HG02943 (cell line): ENCODE results near the gene GSE1.
"Not testable (repeated sequence)": the region's sequence is repeated elsewhere in the genome, so short reads cannot be mapped to it uniquely, and the experiment has no call there.

Experiments
- ATAC-seq: cut with Tn5 transposase; IDR thresholded peaks from one replicate; pipeline ENCODE4 v1.9.1; 2021; ENCODE audit warnings: mild to moderate bottlenecking, low read depth, moderate library complexity; ENCODE audit not compliant: unreplicated experiment

GSE1 gene

DNA sequence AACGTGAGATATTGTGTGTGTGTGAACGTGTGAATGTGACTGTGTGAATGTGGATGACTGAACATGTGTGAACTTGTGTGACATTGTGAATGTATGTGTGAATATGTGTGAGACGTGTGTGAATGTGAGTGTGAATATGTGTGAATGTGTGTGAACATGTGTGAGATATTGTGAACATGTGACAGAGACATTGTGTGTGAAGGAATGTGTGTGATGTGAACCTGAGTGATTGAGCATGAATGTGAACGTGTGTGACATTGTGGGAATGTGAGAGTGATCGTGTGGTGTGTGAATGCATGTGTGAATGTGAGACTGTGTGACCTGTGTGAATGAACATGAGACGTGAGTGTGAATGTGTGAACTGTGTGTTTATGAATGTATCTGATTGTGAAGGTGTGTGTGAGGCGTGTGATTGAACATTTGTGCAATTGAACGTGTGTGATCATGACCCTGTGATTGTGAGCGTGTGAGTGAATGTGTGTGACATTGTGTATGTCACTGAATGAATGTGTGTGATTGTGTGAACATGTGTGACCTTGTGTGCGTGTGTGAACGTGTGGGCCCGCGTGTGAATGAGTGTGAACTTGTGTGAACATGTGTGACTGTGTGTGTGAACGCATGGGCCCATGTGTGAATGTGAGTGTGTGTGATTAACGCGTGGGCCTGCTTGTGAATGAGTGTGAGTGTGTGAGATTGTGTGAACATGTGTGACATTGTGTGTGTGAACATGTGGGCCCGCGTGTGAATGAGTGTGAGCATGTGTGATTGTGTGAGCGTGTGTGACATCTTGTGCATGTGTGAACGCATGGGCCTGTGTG is 23.2 kb upstream of the GSE1 start:
- no peak for ATAC-seq

DNA sequence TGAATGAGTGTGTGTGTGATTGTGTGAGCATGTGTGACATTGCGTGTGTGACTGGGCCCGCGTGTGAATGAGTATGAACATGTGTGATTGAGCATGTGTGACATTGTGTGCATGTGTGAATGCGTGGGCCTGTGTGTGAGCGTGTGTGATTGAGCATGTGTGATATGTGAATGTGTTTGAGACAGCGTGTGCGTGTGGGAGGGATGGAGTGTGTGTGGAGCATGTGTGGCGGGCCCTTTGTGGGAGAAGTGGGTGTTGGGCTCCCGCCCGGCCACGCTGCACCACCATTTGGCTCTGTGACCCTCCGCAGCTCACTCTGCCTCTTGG is 22.7 kb upstream of the GSE1 start:
- no peak for ATAC-seq

DNA sequence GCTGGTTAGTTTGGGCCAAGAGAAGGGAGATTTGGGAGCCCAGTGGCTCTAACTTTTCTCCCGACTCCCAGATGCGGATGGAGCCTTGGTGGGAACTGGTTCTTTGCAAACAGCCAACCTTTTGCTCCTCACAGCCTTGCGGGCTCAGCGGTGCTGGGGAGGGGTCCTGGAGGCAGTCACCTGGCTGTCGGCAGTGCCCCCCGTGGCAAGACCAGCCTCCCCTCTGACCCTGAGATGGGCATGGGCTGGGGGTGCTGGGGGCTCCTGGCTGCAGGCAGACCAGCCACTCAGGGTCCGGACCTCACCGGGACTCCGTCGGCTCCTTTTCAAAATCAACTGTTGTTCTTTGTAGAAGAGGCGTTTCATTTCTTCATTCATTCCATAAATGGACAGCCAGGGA is 21.7 kb upstream of the GSE1 start:
- no peak for ATAC-seq

- ATAC-seq: not testable (repeated sequence)
Observed at GRCh38 chr16:85592277-85592676, 20.8 kb upstream of the GSE1 start.

DNA sequence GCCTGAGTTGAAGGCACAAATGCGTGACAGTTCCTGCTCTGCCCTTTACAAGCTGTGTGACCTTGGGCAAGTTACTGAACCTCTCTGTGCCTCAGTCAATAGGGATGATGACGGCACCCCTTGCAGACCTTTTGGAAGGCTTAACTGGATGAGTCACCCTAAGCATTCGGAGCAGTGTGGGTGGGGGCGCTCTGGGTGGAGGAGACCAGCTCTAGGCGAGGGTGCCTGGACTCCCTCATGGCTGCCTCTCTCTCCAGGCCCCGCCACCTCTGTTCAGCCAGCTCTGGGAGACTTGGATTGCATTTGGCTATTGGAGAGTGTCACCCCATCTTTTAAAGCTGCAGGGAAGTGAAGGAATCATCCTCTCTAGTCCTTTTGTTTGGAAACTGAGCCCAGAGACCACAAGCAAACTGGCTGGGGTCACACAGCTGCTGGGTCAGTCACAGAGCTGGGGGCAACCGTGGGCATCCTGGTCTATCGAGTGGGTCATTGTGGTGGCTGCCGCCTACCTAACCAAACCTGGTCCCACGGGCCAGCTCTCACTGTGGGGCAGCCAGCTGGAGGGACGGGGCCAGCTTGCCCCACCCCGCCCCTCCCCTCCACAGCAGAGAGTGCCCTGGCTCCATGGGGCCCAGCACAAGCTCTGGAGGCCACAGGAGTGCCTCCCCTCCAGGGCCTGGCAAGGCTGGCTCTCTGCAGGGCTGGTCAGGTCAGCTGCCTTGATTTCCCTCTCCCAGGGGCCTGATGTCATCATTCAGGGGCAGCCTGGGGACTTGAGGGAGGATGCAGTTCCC is 20.2 kb upstream of the GSE1 start:
- ATAC-seq: no peak

- ATAC-seq: no peak
Observed at GRCh38 chr16:85593494-85594221, 19.5 kb upstream of the GSE1 start.

DNA sequence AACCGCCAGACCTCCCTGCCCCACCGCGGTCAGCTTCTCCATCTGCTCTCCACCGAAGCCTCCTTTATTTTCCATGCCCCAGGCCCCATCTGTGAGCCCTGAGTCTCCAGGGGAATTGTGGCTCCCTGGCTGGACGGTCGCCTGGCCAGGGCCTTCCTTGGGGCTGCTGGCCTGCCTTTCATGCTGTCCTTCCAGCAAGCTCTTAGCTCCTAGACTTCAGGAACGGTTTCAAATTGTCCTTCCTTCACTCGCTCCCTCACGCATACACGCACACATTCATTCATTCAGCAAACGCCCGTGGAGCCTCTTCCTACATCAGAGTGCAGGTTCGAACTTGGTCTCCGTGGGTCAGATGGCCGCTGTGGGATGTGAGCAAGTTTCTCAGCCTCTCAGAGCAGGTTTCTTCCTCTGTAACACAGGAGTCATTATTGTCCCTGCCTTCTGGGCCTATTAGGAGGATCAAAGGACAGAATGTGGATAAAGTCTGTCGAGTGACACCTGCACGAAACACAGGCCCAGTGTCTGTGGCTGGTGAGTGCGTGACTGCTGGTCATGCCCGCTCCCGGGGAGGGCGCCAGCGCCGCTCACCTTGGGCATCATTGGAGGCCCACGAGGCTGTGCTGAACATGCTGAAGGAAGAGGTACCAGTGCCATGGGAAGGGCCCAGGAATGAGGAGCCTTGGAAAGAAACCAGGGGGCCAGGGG is 18.7 kb upstream of the GSE1 start:
- no peak for ATAC-seq

DNA sequence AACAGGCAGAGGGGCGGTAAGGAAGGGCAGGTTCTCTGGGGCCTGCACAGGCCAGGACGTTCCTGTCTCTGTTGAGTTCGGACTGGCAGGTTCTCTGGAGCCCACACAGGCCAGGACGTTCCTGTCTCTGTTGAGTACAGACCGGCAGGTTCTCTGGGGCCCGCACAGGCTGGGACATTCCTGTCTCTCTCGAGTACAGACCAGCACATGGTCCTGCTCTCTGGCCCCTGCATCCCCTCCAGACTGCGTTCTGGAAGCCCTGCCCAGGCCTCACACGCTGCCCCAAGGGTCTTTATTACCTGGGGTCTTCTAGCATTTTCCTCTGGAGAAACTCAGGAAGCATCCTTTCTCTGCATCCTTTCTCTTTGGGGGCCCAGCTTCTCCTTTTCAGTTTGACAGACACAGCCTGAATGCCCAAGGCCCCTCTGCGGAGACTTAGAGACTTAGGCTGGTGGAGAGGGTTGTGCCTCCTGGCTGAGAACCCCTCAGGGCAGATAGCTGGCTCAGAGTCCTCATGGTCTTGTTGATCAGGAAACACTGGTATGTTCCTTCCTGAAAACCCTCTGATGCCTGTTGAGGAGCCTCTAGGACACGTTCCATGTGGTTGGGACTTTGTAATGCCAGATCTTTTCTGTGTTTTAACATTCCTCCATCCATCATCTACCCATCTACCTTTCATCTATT is 18.0 kb upstream of the GSE1 start:
- no peak for ATAC-seq

DNA sequence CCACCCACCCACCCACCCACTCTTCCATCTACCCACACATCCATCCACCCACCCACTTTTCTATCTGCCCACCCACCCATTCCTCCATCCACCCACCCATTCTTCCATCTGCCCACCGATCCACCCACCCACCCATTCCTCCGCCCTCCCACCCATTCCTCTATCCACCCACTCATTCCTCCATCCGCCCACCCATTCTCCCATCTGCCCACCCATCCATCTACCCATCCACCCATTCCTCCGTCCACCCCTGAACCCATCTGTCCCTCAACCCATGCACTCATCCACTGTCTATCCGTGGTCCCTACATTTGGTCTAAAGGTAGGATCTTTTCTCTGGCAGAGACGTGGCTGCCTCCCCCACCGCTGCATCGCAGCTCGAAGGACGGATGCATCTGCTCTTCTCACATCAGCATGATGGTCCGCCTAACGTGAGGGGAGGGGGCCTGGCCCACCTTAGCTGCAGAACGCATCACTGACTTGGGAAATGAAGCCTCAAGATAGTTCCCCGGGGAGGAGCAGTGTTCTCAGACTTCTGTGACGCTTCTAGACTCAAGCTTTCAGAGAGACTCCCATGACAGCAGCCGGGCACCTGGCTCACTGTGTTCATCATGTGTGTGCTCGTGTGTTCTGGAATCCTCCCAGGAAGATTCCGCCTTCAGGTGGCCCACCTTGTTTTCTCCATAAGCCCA is 17.2 kb upstream of the GSE1 start:
- no peak for ATAC-seq

DNA sequence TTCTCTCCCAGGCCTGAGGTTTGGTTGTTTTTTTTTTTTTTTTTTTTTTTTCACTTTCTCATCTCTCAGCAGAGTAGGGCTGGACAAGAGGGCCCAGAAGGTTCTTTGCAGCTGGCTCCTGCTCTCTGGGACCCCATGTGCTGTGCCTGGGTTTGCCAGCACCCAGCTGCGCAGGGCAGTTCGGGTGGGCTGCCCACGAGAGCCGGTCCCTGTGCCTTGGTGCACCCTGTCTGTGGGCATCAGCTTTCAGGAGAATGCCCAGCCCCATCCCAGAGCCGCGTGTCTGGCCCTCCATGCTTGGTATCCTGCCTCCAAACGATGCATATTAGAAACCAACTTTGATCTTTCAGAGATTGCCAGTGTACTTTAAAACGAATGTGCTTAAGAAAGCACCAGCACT is 15.0 kb upstream of the GSE1 start:
- no peak for ATAC-seq

DNA sequence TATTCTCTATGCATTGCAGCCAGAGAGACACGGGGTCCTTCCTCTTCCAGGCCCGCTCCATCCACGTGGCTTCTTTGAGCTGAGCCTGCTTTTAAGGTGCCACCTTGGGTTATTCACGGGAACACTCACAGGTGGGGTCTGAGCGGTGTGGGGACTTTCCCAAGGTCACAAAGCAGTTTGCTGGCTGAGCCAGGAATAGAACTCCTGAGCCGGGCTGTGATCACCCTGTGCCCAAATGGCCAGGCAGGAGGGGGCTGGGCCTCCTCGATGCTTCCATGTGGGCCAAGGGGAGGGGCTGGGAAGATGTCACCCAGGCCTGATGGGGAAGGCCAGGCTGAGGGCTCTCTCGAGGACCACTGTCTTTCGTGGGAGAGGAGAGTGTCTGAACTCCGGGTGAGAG is 13.0 kb upstream of the GSE1 start:
- no peak for ATAC-seq

GRCh38 chr16:85600530-85601271 is 12.4 kb upstream of the GSE1 start:
- no peak for ATAC-seq

- no peak for ATAC-seq
Observed at GRCh38 chr16:85601272-85601639, 11.9 kb upstream of the GSE1 start.

DNA sequence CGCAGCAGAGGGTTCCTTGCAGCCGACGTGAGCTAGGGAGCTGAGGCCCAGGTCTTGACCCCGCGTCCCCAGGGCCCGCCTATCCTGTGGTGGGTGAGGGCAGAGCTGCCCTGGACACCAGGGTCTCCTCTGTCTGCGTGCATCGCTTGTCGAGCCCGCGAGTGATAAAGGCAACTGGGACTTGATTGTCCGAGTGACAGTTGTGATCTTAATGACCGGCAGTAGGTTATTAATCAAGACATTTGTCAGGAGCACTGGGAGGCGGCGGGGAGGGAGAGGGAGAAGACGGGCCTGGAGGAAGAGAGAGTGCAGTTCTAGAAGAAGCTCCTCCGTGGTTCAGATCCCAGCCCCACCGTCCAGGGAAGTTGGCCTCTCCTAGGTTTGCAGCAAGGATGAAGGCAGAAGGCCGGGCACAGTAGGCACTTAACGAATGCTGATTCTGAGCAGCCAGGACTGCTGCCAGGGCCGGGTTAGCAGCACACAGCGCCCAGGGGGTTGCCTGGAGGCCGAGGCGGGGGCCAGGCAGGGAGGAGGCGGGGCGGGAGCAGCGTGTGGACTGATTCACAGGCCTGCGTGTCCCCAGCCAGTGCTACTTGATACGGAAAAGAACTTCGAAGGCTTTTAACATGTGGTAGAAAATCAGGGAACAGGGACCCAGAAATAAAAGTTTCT is 11.3 kb upstream of the GSE1 start:
- no peak for ATAC-seq

GRCh38 chr16:85602402-85603202 is 10.5 kb upstream of the GSE1 start:
- ATAC-seq: no peak

DNA sequence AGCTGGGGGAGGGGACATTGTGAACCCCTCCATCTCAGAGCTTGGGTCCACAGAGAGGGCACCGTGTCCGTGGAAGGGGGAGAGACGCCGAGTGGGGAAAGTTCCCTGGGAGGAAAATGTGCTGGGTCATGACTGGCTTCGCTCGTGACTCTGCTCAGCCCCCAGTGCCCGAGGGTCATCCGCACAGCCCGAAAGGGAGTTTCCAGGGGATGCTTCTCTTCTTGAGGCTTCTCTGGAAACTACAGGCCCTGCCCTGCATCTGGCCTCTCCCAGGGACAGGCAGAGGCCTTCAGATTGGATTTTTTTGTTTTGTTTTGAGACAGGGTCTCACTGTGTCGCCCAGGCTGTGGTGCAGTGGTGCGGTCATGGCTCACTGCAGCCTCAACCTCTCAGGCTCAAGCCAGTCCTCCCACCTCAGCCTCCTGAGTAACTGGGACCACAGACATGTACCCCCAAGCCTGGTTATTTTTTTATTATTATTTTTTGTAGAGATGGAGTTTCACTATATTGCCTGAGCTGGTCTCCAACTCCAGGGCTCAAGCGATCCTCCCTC is 9.8 kb upstream of the GSE1 start:
- ATAC-seq: no peak

DNA sequence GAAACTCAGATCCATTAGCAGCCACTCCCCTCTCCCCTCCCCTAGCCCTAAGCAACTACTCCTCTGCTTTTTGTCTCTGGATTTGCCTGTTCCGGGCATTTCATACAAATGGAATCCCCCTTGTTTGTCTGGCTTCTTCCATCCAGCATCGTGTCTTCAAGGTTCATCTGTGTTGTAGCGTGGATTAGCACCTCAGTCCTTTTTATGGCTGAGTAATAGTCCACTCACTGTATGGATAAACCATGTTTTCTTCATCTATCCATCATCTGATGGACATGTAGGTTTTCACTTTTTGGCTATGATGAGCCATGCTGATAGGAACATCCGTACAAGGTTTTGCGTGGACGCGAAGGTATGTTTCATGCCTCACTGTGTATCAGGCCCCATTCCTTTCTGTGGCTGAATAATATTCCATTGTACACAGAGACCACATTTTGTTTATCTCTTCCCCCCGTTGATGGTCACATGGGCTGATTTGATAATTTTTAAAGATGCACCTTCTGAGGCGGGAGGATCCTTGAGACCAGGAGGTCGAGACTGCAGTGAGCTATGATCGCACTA is 8.9 kb upstream of the GSE1 start:
- no peak for ATAC-seq
